ENCODE results near the gene PPP1R11. TPM values are rescaled to one million over a fixed set of nuclear protein-coding genes. Genes with fewer than 3 reads are reported as not detected.

Gene PPP1R11
- total and polyA plus RNA-seq, 5 donors from 2014 or later: 59.4 to 101 (median 92.3) TPM

GRCh38 chr6:30073489-30074235 lies 6.7 kb downstream of the PPP1R11 start:
- peaks cover 5 to 63% (median 26%) of the 10 kb centered on the region in 4 donors for H3K4me1 Mint-ChIP-seq
- peaks cover 0 to 3% (median 0%) of the 10 kb centered on the region in 7 donors for H3K9me3 Mint-ChIP-seq
- H3K4me1 ChIP-seq (ENCODE audit: control insufficient read depth, insufficient read depth, low read length, poor library complexity, severe bottlenecking): peaks cover 26% of the 10 kb centered on the region
- no peak overlapping the region for H3K27ac ChIP-seq (ENCODE audit: insufficient read depth, low read length, poor library complexity, severe bottlenecking)
- H3K4me3 ChIP-seq (ENCODE audit: low read depth, low read length): no peak overlapping the region
- peaks cover 35% of the 10 kb centered on the region for H3K36me3 Mint-ChIP-seq
- peak overlapping the region in 1 of 3 donors; percentile 29 for H3K27ac Mint-ChIP-seq
- no peaks in the 10 kb centered on the region for H3K9me3 ChIP-seq (ENCODE audit: control insufficient read depth in 2 of 2, low read length in 2 of 2)
- peaks cover 16% of the 10 kb centered on the region for H3K36me3 ChIP-seq (ENCODE audit: control insufficient read depth, insufficient read depth, low read length)
- DNase-seq (no peak), ATAC-seq (ENCODE audit: low read depth in 2 of 2) (no peak)
- peaks cover 31% of the 10 kb centered on the region for H3K27me3 ChIP-seq (ENCODE audit: control insufficient read depth, insufficient read depth, low read length)
- H3K27me3 Mint-ChIP-seq: peaks cover 69% of the 10 kb centered on the region
- H3K4me3 Mint-ChIP-seq: peak overlapping the region in 3 of 4 donors; percentile 35 to 65 (median 36)

DNA sequence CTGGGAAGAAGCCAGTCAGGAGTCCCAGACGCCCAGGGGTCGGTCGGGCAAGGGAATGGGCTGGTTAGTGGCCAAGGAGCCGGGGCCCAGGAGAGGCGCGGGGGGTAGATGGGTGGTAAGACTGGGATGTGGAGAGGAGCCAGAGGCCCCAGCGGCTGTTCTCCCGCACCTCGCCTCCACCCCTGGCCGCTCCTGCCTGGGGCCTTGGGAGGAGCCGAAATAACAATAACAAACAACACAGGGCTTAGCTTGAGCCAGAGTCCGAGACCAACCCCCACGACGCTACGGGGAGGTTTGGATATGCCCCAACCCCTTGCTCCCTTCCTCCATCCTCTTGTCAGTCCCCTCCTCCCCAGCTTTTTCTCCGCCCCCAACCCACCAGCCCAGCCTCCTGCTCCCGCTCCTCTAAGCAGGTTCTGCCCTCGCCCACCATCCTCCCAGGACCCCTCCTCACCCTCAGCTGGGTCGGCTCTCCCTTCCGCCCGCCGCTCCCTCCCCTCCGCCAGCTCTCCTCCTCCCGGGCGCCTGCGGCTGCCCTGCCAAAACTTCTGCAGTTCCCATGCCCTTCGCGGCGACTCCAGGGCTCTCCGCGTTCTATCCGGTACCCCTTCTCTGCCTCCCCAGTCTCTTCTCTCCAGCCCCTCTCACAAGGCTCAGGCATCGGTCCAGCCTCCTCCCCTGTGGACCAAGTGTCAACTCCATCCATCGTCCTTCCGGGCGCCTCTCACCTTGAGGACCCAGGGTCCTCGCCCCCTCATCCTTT lies 7.5 kb downstream of the PPP1R11 start:
- H3K4me1 Mint-ChIP-seq: peaks cover 5 to 57% (median 25%) of the 10 kb centered on the region in 4 donors
- peaks cover 38% of the 10 kb centered on the region for H3K27me3 ChIP-seq (ENCODE audit: control insufficient read depth, insufficient read depth, low read length)
- H3K36me3 ChIP-seq (ENCODE audit: control insufficient read depth, insufficient read depth, low read length): peaks cover 8% of the 10 kb centered on the region
- DNase-seq: no peak
- no peak overlapping the region for H3K27ac Mint-ChIP-seq
- H3K4me1 ChIP-seq (ENCODE audit: control insufficient read depth, insufficient read depth, low read length, poor library complexity, severe bottlenecking): peaks cover 26% of the 10 kb centered on the region
- H3K9me3 ChIP-seq (ENCODE audit: control insufficient read depth in 2 of 2, low read length in 2 of 2): no peaks in the 10 kb centered on the region
- ATAC-seq (ENCODE audit: low read depth in 2 of 2): no peak
- H3K36me3 Mint-ChIP-seq: peaks cover 27% of the 10 kb centered on the region
- H3K9me3 Mint-ChIP-seq: peaks cover 0 to 3% (median 0%) of the 10 kb centered on the region in 7 donors
- peaks cover 71% of the 10 kb centered on the region for H3K27me3 Mint-ChIP-seq
- no peak overlapping the region for H3K27ac ChIP-seq (ENCODE audit: insufficient read depth, low read length, poor library complexity, severe bottlenecking)
- H3K4me3 ChIP-seq (ENCODE audit: low read depth, low read length): no peak overlapping the region
- H3K4me3 Mint-ChIP-seq: peak overlapping the region in 2 of 4 donors; percentile 70 to 77

- H3K27me3 ChIP-seq (ENCODE audit: control insufficient read depth, insufficient read depth, low read length): peaks cover 35% of the 10 kb centered on the region
- H3K4me1 Mint-ChIP-seq: peaks cover 5 to 49% (median 19%) of the 10 kb centered on the region in 4 donors
- ATAC-seq (ENCODE audit: low read depth in 2 of 2) (no peak), DNase-seq (no peak)
- H3K9me3 Mint-ChIP-seq: peaks cover 0 to 3% (median 0%) of the 10 kb centered on the region in 7 donors
- H3K4me1 ChIP-seq (ENCODE audit: control insufficient read depth, insufficient read depth, low read length, poor library complexity, severe bottlenecking): peaks cover 26% of the 10 kb centered on the region
- peaks cover under 1% of the 10 kb centered on the region for H3K36me3 ChIP-seq (ENCODE audit: control insufficient read depth, insufficient read depth, low read length)
- no peaks in the 10 kb centered on the region for H3K9me3 ChIP-seq (ENCODE audit: control insufficient read depth in 2 of 2, low read length in 2 of 2)
- H3K4me3 ChIP-seq (ENCODE audit: low read depth, low read length): no peak within 1 kb of the TSS
- peak within 1 kb of the TSS in 3 of 4 donors; percentile 24 to 77 (median 70) for H3K4me3 Mint-ChIP-seq
- H3K27ac Mint-ChIP-seq: no peak within 1 kb of the TSS
- H3K36me3 Mint-ChIP-seq: peaks cover 20% of the 10 kb centered on the region
- H3K27ac ChIP-seq (ENCODE audit: insufficient read depth, low read length, poor library complexity, severe bottlenecking): no peak within 1 kb of the TSS
- H3K27me3 Mint-ChIP-seq: peaks cover 71% of the 10 kb centered on the region
Observed at GRCh38 chr6:30075094-30075789, 8.2 kb downstream of the PPP1R11 start, which contains the start of gene RNF39. RNF39 (minus strand) TSS chr6:30075769; CDS start chr6:30075585, 184 bp downstream.

GRCh38 chr6:30075790-30076732 lies 9.1 kb downstream of the PPP1R11 start:
- Mint-ChIP-seq H3K27ac (no peak overlapping the region), H3K4me3 (peak overlapping the region in 3 of 4 donors; percentile 24 to 74 (median 52)), H3K27me3 (peaks cover 66% of the 10 kb centered on the region), H3K4me1 (peaks cover 0 to 42% (median 13%) of the 10 kb centered on the region in 4 donors), H3K9me3 (peaks cover 0 to 4% (median 0%) of the 10 kb centered on the region in 7 donors), H3K36me3 (peaks cover 13% of the 10 kb centered on the region)
- DNase-seq (no peak), ATAC-seq (ENCODE audit: low read depth in 2 of 2) (no peak)
- Histone ChIP-seq H3K9me3 (ENCODE audit: control insufficient read depth in 2 of 2, low read length in 2 of 2) (no peaks in the 10 kb centered on the region), H3K27ac (ENCODE audit: insufficient read depth, low read length, poor library complexity, severe bottlenecking) (no peak overlapping the region), H3K4me1 (ENCODE audit: control insufficient read depth, insufficient read depth, low read length, poor library complexity, severe bottlenecking) (peaks cover 23% of the 10 kb centered on the region), H3K4me3 (ENCODE audit: low read depth, low read length) (no peak overlapping the region), H3K27me3 (ENCODE audit: control insufficient read depth, insufficient read depth, low read length) (peaks cover 35% of the 10 kb centered on the region), H3K36me3 (ENCODE audit: control insufficient read depth, insufficient read depth, low read length) (no peaks in the 10 kb centered on the region)

DNA sequence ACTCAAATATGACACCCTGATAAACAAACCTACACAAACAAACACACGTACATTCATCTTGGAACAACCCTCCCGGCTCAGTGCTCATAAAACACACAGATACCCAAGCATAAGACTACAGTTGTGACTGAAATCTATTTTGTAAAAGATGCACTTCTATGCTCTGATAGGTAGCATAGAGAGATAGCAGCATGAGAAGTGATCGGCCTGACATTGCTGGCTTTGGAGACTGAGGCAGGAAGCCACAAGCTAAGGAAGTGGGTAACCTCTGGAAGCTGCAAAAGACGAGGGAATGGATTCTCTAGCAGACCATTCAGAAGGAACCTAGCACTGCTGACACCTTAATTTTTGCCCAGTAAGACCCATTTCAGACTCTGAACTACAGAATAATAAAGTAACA lies 10.2 kb downstream of the PPP1R11 start:
- Histone ChIP-seq H3K9me3 (ENCODE audit: control insufficient read depth in 2 of 2, low read length in 2 of 2) (no peaks in the 10 kb centered on the region), H3K4me1 (ENCODE audit: control insufficient read depth, insufficient read depth, low read length, poor library complexity, severe bottlenecking) (peaks cover 17% of the 10 kb centered on the region), H3K4me3 (ENCODE audit: low read depth, low read length) (no peak overlapping the region), H3K27ac (ENCODE audit: insufficient read depth, low read length, poor library complexity, severe bottlenecking) (no peak overlapping the region), H3K27me3 (ENCODE audit: control insufficient read depth, insufficient read depth, low read length) (peaks cover 32% of the 10 kb centered on the region), H3K36me3 (ENCODE audit: control insufficient read depth, insufficient read depth, low read length) (no peaks in the 10 kb centered on the region)
- ATAC-seq (ENCODE audit: low read depth in 2 of 2) (no peak), DNase-seq (no peak)
- Mint-ChIP-seq H3K9me3 (peaks cover 0 to 4% (median 0%) of the 10 kb centered on the region in 7 donors), H3K27ac (no peak overlapping the region), H3K27me3 (peaks cover 57% of the 10 kb centered on the region), H3K4me3 (no peak overlapping the region), H3K36me3 (peaks cover 6% of the 10 kb centered on the region), H3K4me1 (peaks cover 0 to 36% (median 6%) of the 10 kb centered on the region in 4 donors)

DNA sequence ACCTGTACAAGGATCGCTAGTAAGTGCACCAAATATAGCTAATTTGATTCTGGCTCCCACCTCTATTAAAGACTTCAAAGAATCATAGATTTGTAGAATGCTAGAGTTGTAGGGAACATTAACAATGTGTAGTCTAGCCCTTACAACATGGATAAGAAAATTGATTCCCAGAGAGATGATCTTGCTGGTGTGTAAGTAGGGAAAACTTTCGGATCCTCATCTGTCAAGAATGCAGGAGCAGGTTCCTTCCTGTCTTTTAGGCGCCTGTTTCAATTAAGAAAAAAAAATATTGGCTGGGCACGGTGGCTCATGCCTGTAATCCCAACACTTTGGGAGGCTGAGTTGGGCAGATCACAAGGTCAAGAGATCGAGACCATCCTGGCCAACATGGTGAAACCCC lies 20.9 kb downstream of the PPP1R11 start:
- Mint-ChIP-seq H3K36me3 (no peaks in the 10 kb centered on the region), H3K4me1 (peaks cover 0 to 2% (median 0%) of the 10 kb centered on the region in 4 donors), H3K4me3 (no peak overlapping the region), H3K27me3 (peaks cover 47% of the 10 kb centered on the region), H3K9me3 (peaks cover 0 to 4% (median 0%) of the 10 kb centered on the region in 7 donors), H3K27ac (no peak overlapping the region)
- no peak overlapping the region for H3K4me3 ChIP-seq (ENCODE audit: low read depth, low read length)
- no peak overlapping the region for H3K27ac ChIP-seq (ENCODE audit: insufficient read depth, low read length, poor library complexity, severe bottlenecking)
- H3K36me3 ChIP-seq (ENCODE audit: control insufficient read depth, insufficient read depth, low read length): no peaks in the 10 kb centered on the region
- peaks cover 37% of the 10 kb centered on the region for H3K27me3 ChIP-seq (ENCODE audit: control insufficient read depth, insufficient read depth, low read length)
- no peaks in the 10 kb centered on the region for H3K9me3 ChIP-seq (ENCODE audit: control insufficient read depth in 2 of 2, low read length in 2 of 2)
- DNase-seq (no peak), ATAC-seq (ENCODE audit: low read depth in 2 of 2) (no peak)
- H3K4me1 ChIP-seq (ENCODE audit: control insufficient read depth, insufficient read depth, low read length, poor library complexity, severe bottlenecking): no peaks in the 10 kb centered on the region

Measured in CD4-positive, CD25-positive, alpha-beta regulatory T cell (primary cell).